Measurements from ENCODE around the gene DUOXA1.
"Not testable (repeated sequence)": the region's sequence is repeated elsewhere in the genome, so short reads cannot be mapped to it uniquely, and the experiment has no call there.

The DUOXA1 gene

DNA sequence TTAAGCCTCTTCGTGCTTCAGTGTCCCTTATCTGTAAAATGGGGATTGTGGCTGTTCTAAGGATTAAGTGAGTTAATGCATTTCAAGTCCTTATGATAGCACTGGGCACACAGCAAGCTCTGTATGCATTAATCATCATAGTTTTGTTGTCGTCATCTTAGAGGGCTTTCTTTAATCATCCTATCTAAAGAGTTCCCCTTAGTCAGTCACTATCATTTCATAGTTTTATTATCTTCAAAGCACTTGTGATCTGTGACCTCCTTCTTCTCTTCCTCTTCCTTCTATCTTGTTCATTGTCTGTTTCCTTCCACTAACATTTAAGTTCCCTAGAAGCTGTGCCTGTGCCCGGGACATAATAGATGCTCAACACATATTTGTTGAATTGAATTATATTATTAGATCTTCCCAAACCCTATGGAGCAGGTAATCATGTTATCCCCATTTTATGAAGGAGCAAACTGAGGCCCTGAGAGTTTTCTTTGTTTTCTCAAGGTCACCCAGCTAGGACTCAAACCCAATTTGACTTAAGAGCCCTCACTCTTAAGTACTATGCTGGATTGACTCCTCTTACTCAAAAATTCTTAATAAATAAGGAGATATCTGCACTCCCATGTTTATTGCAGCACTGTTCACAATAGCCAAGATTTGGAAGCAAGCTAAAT, 39.8 kb downstream of the DUOXA1 start:
- DNase-seq (ENCODE audit: low read depth) = no peak

GRCh38 chr15:45088801-45089711, 40.6 kb downstream of the DUOXA1 start:
- no peak for DNase-seq (ENCODE audit: low read depth)

DNA sequence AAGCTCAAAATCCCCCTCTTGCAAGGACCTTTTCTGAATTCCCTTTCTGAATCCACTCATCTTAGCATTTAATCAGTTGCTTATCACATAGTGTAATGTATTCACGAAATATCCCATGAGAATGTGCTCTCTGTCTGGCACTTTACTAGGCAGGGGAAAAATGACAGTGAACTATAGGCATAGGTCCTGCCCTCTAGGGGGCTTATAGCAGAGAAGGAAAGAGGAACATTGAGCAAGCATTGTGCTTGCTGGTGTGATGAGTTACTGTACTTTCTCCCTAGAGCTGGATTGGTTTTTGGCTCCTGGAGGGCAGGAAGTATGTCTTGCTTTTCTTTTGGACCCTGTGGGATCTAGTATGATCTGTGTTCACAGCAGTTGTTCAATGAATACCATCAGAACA, 42.2 kb downstream of the DUOXA1 start:
- no peak for DNase-seq (ENCODE audit: low read depth)

DNA sequence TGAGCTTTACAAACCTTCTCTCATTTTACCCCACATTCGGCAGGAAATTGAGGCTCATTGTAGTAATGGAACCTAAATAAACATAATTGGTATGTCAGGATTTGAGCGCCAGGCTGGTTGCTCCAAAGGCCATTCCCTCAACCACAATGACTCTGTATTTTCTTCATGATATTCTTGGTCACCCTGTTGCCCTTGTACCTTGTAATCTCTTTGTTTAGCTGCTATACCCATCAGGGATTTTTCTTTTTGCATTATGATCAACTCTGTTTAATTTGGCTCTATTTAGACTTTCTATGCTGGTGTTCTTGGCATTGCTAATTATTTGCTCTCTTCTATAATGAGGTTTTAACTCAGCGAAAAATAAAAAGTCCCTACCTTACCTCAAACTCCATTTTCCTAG, 45.5 kb downstream of the DUOXA1 start:
- DNase-seq (ENCODE audit: low read depth) = no peak

GRCh38 chr15:45083223-45083622, 46.5 kb downstream of the DUOXA1 start:
- DNase-seq (ENCODE audit: low read depth) = no peak

GRCh38 chr15:45082412-45082811, 47.3 kb downstream of the DUOXA1 start:
- not testable (repeated sequence) for DNase-seq (ENCODE audit: low read depth)

- DNase-seq (ENCODE audit: low read depth) = not testable (repeated sequence)
Observed at GRCh38 chr15:45080593-45080992, 49.1 kb downstream of the DUOXA1 start.

- DNase-seq (ENCODE audit: low read depth) = not testable (repeated sequence)
Observed at GRCh38 chr15:45079628-45080246, 49.9 kb downstream of the DUOXA1 start.

GRCh38 chr15:45079201-45079600, 50.5 kb downstream of the DUOXA1 start:
- DNase-seq (ENCODE audit: low read depth) = not testable (repeated sequence)

DNA sequence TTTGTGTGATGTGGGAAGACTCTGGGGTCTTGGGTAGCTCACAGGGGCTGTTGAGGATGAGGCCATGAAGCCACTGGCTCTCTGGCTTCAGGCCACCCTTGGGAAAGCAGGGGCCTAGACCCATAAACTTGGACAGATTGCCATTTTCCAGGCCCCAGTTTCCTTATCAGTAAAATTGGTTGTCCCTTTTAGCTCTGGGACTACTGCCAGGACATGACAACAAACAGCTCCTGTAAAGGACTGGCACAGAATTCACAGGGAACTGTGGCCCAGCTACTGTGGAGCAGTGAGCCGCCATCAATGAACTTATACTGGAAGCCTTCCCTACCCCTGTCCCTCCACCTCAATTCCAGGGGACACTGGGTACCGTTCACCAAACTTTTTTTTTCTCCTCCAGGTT, 52.3 kb downstream of the DUOXA1 start:
- not testable (repeated sequence) for DNase-seq (ENCODE audit: low read depth)

GRCh38 chr15:45075440-45076320, 54.0 kb downstream of the DUOXA1 start:
- DNase-seq (ENCODE audit: low read depth) = not testable (repeated sequence)

DNA sequence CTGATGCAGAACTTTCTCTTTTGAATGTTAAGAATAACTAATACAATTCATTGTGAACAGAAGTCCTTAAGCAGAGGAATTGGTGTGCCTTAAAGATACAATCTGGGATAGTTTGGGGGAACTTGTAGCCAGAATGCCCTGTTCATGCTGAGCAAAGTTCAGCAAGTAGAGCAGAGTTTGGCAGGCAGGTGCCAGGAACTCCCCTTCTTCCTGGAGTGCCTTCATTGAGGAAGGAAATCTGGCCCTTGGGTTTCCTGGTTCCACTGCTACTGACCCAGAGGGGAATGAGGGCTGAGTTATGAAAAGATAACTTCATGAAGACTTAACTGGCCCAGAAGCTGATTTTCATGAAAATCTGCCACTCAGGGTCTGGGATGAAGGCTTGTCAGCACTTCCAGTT, 56.1 kb downstream of the DUOXA1 start:
- DNase-seq (ENCODE audit: low read depth) = not testable (repeated sequence)

- not testable (repeated sequence) for DNase-seq (ENCODE audit: low read depth)
Observed at GRCh38 chr15:45069942-45070360, 59.7 kb downstream of the DUOXA1 start.
